Ammon's horn (tissue), 1 donor: ENCODE results near the gene GZF1.

Experiments used
- DNase-seq: peaks from one replicate; pipeline ENCODE4 v3.0.0-alpha.2; 2016; ENCODE audit warnings: low spot score

The GZF1 gene

GRCh38 chr20:23407781-23408464, 45.9 kb downstream of the GZF1 start:
- no peak for DNase-seq

DNA sequence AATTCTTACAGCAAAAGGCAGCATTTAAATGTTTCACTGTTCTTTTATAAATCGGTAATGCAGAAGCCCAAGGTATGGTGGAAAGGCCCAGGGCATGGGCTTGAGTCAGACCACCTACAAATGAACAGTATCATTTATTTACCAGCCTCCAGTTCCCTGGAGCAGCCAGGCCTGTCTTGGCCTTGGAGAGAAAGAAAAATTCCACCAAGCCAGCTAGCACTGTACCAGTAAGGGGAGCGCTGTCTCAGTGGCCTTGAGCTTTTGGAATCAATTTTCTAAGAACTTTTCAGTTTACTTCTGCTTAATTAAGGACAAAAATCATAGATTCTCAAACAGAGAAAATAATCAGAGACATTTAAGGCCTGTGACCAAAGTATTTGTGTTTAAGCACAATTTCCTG, 47.0 kb downstream of the GZF1 start:
- DNase-seq, result no peak

DNA sequence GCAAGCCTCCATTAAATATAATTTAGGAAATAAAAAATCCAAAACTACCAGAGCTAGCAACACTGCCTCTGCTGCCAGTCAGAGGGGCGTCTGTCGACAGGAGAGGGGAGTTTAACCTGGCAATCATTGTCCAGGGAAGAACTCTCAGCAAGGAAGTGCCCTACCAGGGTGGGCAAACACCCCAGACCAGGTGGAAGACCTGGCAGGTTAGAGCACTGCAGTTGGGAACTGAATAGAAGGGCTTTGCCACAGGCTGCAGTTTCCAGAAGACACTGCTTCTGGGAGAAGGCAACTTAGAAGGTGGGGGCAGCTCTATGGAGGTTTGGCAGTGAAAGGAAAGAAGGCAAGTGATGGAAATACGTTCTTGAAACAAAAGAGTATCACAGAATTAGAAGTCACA, 47.8 kb downstream of the GZF1 start:
- no peak for DNase-seq

DNA sequence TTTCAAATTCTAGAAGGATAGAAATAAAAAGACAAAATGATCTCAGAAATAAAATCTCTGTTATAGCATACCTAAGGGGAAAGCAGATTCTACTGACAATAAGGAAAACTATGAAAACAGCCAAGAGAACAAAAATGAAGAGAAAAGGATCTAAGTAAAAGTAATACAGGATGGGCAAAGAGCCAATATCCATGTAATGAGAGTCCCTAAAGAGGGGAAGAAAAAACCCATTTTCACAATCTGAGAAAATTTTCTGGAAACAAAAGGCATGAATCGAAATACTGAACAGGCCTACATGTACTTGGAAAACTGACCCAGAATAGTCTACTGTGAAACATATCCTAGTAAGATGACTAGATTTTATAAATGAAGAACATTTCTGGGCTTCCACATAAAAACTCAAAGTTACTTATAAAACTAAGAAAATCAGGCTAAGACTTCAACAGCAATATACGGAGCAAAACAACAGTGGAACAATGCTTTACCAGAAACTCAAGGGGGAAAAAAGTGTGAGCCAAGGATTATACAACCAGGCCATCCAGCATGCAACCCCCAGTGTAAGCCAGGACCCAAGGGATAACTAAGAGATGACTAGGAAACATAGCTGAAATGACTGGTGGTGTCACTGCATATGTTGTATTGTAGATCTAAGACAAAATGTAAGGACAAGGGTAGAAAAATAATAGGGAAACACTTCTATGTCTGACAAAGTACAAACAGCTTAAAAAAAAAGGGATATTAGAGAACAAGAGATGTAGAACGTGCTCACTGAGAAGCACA, 49.1 kb downstream of the GZF1 start:
- DNase-seq, result no peak

- DNase-seq, result no peak
These were observed 50.0 kb downstream of the GZF1 start for GRCh38 chr20:23412026-23412425.

GRCh38 chr20:23413862-23414422, 52.0 kb downstream of the GZF1 start:
- DNase-seq, result no peak

DNA sequence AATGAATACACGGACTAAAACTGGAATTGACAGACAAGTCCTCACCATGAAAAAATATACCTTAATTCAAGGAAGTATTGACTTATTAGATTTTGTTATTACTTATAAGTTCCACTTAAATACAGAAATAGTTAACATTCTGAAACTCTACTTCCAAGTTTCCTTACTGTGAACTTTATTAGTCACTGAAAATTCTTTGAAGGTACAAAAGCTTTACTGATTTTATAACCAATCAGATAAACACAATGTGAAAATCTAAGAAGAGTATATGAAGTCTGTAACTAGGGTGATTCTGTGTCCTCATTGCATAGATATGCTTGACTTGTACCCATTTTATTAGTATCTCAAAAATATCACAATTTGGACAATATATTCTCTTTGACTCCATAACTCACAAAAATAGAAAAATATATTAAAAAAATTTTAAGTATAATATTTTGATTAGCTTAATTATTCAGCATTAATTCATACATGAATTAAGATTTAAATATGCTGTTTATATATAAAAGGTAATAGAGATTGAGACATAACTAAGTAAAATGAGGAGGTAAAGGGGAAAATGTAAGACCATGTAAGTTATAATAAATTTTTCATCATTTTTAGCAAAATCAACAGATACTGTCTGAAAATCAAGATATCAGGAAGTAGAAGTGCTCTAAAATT, 52.7 kb downstream of the GZF1 start:
- no peak for DNase-seq

- DNase-seq, result no peak
These were observed 53.6 kb downstream of the GZF1 start for GRCh38 chr20:23415555-23415954.

GRCh38 chr20:23415959-23416583, 54.1 kb downstream of the GZF1 start:
- no peak for DNase-seq

GRCh38 chr20:23417861-23418260, 55.9 kb downstream of the GZF1 start:
- DNase-seq, result no peak

GRCh38 chr20:23419657-23419994, 57.6 kb downstream of the GZF1 start:
- no peak for DNase-seq

GRCh38 chr20:23419995-23420901, 58.3 kb downstream of the GZF1 start:
- peak; percentile 15 for DNase-seq

GRCh38 chr20:23420943-23421931, 59.3 kb downstream of the GZF1 start, which contains the start of gene NAPB:
NAPB (minus strand) TSS chr20:23421488; CDS start chr20:23421402, 86 bp downstream.
- peak; percentile 95 for DNase-seq
